Calu3 (cell line): ENCODE measurements around the gene SLC35F5. TPM values are rescaled to one million over a fixed set of nuclear protein-coding genes. Genes with fewer than 3 reads are reported as not detected.
"Not testable (repeated sequence)": the region's sequence is repeated elsewhere in the genome, so short reads cannot be mapped to it uniquely, and the experiment has no call there.

ENCODE experiments used
- BruUV-seq: library from RNA; stranded (reverse); fragments of 400-500 nt; replicated peaks from 2 replicates; lab custom pipeline; 2021; lab: Mats Ljungman, UMichigan
- CTCF ChIA-PET: fragments of 300-600 bp; sonication (Branson Sonifier 250); formaldehyde crosslinking; loops from one replicate; lab custom pipeline; 2022; ENCODE audit warnings: antibody characterized with exemption; lab: Charles Lee
- DNase-seq: peaks from one replicate; pipeline ENCODE4 v3.0.0; 2022
- H3K27ac Mint-ChIP-seq: one replicate; pipeline ENCODE4 v1.8.0; 2022; ENCODE audit warnings: mixed read lengths; ENCODE audit not compliant: unreplicated experiment
- H3K27me3 Mint-ChIP-seq: one replicate; pipeline ENCODE4 v1.8.0; 2022; ENCODE audit warnings: mixed read lengths; ENCODE audit not compliant: unreplicated experiment
- H3K36me3 Mint-ChIP-seq: one replicate; pipeline ENCODE4 v1.8.0; 2022; ENCODE audit warnings: mild to moderate bottlenecking, moderate library complexity, mixed read lengths; ENCODE audit not compliant: insufficient read depth, unreplicated experiment
- H3K4me1 Mint-ChIP-seq: one replicate; pipeline ENCODE4 v1.8.0; 2022; ENCODE audit warnings: mild to moderate bottlenecking, low read depth, mixed read lengths; ENCODE audit not compliant: unreplicated experiment
- H3K4me3 Mint-ChIP-seq: one replicate; pipeline ENCODE4 v1.8.0; 2022; ENCODE audit warnings: mild to moderate bottlenecking, low read depth, moderate library complexity, mixed read lengths; ENCODE audit not compliant: unreplicated experiment
- H3K9me3 Mint-ChIP-seq: one replicate; pipeline ENCODE4 v1.8.0; 2022; ENCODE audit warnings: low read depth, mixed read lengths; ENCODE audit not compliant: unreplicated experiment
- intact Hi-C: fragments of 100-400 bp; cut with micrococcal nuclease; formaldehyde crosslinking; loops from one replicate; pipeline ENCODE4 v1.10.0; 2022; ENCODE audit not compliant: unreplicated experiment
- total RNA-seq: library from RNA; stranded (reverse); gene quantifications from 2 replicates; pipeline ENCODE4 v1.2.3, GENCODE V29; 2022
- TF ChIP-seq, protein P1 (sequence below): fragments of 200-600 bp; IDR thresholded peaks from one replicate; pipeline ENCODE4 v1.8.0; 2022; ENCODE audit warnings: antibody characterized with exemption; ENCODE audit not compliant: unreplicated experiment

SLC35F5 gene
- total RNA-seq, 1 experiment from 2014 or later, result 95.1 TPM

GRCh38 chr2:113709022-113709421 lies 47.4 kb downstream of the SLC35F5 start:
- Mint-ChIP-seq H3K36me3 (no peaks in the 10 kb centered on the region), H3K27me3 (no peaks in the 10 kb centered on the region), H3K9me3 (no peaks in the 10 kb centered on the region), H3K4me3 (no peak overlapping the region), H3K4me1 (no peaks in the 10 kb centered on the region), H3K27ac (no peak overlapping the region)
- no TSS peak for BruUV-seq
- TF ChIP-seq, protein P1, sequence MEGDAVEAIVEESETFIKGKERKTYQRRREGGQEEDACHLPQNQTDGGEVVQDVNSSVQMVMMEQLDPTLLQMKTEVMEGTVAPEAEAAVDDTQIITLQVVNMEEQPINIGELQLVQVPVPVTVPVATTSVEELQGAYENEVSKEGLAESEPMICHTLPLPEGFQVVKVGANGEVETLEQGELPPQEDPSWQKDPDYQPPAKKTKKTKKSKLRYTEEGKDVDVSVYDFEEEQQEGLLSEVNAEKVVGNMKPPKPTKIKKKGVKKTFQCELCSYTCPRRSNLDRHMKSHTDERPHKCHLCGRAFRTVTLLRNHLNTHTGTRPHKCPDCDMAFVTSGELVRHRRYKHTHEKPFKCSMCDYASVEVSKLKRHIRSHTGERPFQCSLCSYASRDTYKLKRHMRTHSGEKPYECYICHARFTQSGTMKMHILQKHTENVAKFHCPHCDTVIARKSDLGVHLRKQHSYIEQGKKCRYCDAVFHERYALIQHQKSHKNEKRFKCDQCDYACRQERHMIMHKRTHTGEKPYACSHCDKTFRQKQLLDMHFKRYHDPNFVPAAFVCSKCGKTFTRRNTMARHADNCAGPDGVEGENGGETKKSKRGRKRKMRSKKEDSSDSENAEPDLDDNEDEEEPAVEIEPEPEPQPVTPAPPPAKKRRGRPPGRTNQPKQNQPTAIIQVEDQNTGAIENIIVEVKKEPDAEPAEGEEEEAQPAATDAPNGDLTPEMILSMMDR, result no peak
- DNase-seq, result no peak
- CTCF ChIA-PET, result no interaction called here
- intact Hi-C loops, result no loop called here

GRCh38 chr2:113707106-113707505 lies 49.3 kb downstream of the SLC35F5 start:
- no peaks in the 10 kb centered on the region for H3K36me3 Mint-ChIP-seq
- DNase-seq, result no peak
- no peaks in the 10 kb centered on the region for H3K4me1 Mint-ChIP-seq
- no peaks in the 10 kb centered on the region for H3K27me3 Mint-ChIP-seq
- H3K27ac Mint-ChIP-seq, result no peak overlapping the region
- TF ChIP-seq, protein P1, result no peak
- CTCF ChIA-PET, result no interaction called here
- no TSS peak for BruUV-seq
- H3K4me3 Mint-ChIP-seq, result no peak overlapping the region
- no peaks in the 10 kb centered on the region for H3K9me3 Mint-ChIP-seq
- intact Hi-C loops, result no loop called here

- TF ChIP-seq, protein P1, result no peak
- Mint-ChIP-seq H3K9me3 (no peaks in the 10 kb centered on the region), H3K27me3 (no peaks in the 10 kb centered on the region), H3K4me3 (no peak overlapping the region), H3K27ac (no peak overlapping the region), H3K4me1 (no peaks in the 10 kb centered on the region), H3K36me3 (no peaks in the 10 kb centered on the region)
- intact Hi-C loops, result no loop called here
- CTCF ChIA-PET, result no interaction called here
- DNase-seq, result no peak
- no TSS peak for BruUV-seq
Observed at GRCh38 chr2:113705982-113706523, 50.4 kb downstream of the SLC35F5 start.

GRCh38 chr2:113704300-113704993 lies 52.0 kb downstream of the SLC35F5 start:
- H3K27me3 Mint-ChIP-seq, CTCF ChIA-PET, DNase-seq, H3K27ac Mint-ChIP-seq, H3K9me3 Mint-ChIP-seq, H3K4me3 Mint-ChIP-seq, intact Hi-C loops, BruUV-seq, H3K4me1 Mint-ChIP-seq, H3K36me3 Mint-ChIP-seq: not testable (repeated sequence)
